ENCODE results near the gene SMARCC1.

Gene SMARCC1

GRCh38 chr3:47646362-47646761 lies 135.3 kb downstream of the SMARCC1 start:
- TF ChIP-seq ZNF274 (IDR thresholded peaks at IDR 0.05; ENCODE audit: low read depth, low read length), result no peak
- H3K4me3 ChIP-seq (ENCODE audit: low read length), result no peak overlapping the region

- no peak for TF ChIP-seq ZNF274 (IDR thresholded peaks at IDR 0.05; ENCODE audit: low read depth, low read length)
- no peak overlapping the region for H3K4me3 ChIP-seq (ENCODE audit: low read length)
Measured at GRCh38 chr3:47645551-47645950, 136.1 kb downstream of the SMARCC1 start.

GRCh38 chr3:47643092-47643491 lies 138.6 kb downstream of the SMARCC1 start:
- H3K4me3 ChIP-seq (ENCODE audit: low read length), result no peak overlapping the region
- TF ChIP-seq ZNF274 (IDR thresholded peaks at IDR 0.05; ENCODE audit: low read depth, low read length), result no peak

GRCh38 chr3:47641739-47642138 lies 140.0 kb downstream of the SMARCC1 start:
- no peak for TF ChIP-seq ZNF274 (IDR thresholded peaks at IDR 0.05; ENCODE audit: low read depth, low read length)
- no peak overlapping the region for H3K4me3 ChIP-seq (ENCODE audit: low read length)

- TF ChIP-seq ZNF274 (IDR thresholded peaks at IDR 0.05; ENCODE audit: low read depth, low read length), result no peak
- no peak overlapping the region for H3K4me3 ChIP-seq (ENCODE audit: low read length)
Measured at GRCh38 chr3:47636921-47637320, 144.8 kb downstream of the SMARCC1 start.

GRCh38 chr3:47636225-47636624 lies 145.5 kb downstream of the SMARCC1 start:
- no peak for TF ChIP-seq ZNF274 (IDR thresholded peaks at IDR 0.05; ENCODE audit: low read depth, low read length)
- no peak overlapping the region for H3K4me3 ChIP-seq (ENCODE audit: low read length)

- TF ChIP-seq ZNF274 (IDR thresholded peaks at IDR 0.05; ENCODE audit: low read depth, low read length), result no peak
- no peak overlapping the region for H3K4me3 ChIP-seq (ENCODE audit: low read length)
Measured at GRCh38 chr3:47635536-47635935, 146.2 kb downstream of the SMARCC1 start.

- no peak overlapping the region for H3K4me3 ChIP-seq (ENCODE audit: low read length)
- TF ChIP-seq ZNF274 (IDR thresholded peaks at IDR 0.05; ENCODE audit: low read depth, low read length), result no peak
Measured at GRCh38 chr3:47634996-47635395, 146.7 kb downstream of the SMARCC1 start.

GRCh38 chr3:47630810-47631209 lies 150.9 kb downstream of the SMARCC1 start:
- TF ChIP-seq ZNF274 (IDR thresholded peaks at IDR 0.05; ENCODE audit: low read depth, low read length), result no peak
- H3K4me3 ChIP-seq (ENCODE audit: low read length), result no peak overlapping the region

- no peak for TF ChIP-seq ZNF274 (IDR thresholded peaks at IDR 0.05; ENCODE audit: low read depth, low read length)
Measured at GRCh38 chr3:47629770-47630169, 151.9 kb downstream of the SMARCC1 start.

GRCh38 chr3:47628426-47628825 lies 153.3 kb downstream of the SMARCC1 start:
- H3K4me3 ChIP-seq (ENCODE audit: low read length), result no peak overlapping the region
- TF ChIP-seq ZNF274 (IDR thresholded peaks at IDR 0.05; ENCODE audit: low read depth, low read length), result no peak

More at GRCh38 chr3:47629770-47630169, 151.9 kb downstream of the SMARCC1 start:
- H3K4me3 ChIP-seq (ENCODE audit: low read length), result no peak overlapping the region

- TF ChIP-seq ZNF274 (IDR thresholded peaks at IDR 0.05; ENCODE audit: low read depth, low read length), result no peak
- H3K4me3 ChIP-seq (ENCODE audit: low read length), result no peak overlapping the region
Measured at GRCh38 chr3:47622671-47623461, 158.8 kb downstream of the SMARCC1 start.

- no peak overlapping the region for H3K4me3 ChIP-seq (ENCODE audit: low read length)
- TF ChIP-seq ZNF274 (IDR thresholded peaks at IDR 0.05; ENCODE audit: low read depth, low read length), result no peak
Measured at GRCh38 chr3:47617086-47618010, 164.3 kb downstream of the SMARCC1 start.

GRCh38 chr3:47614788-47615187 lies 166.9 kb downstream of the SMARCC1 start:
- no peak for TF ChIP-seq ZNF274 (IDR thresholded peaks at IDR 0.05; ENCODE audit: low read depth, low read length)

GRCh38 chr3:47613722-47614121 lies 168.0 kb downstream of the SMARCC1 start:
- H3K4me3 ChIP-seq (ENCODE audit: low read length), result no peak overlapping the region
- no peak for TF ChIP-seq ZNF274 (IDR thresholded peaks at IDR 0.05; ENCODE audit: low read depth, low read length)

More at GRCh38 chr3:47614788-47615187, 166.9 kb downstream of the SMARCC1 start:
- H3K4me3 ChIP-seq (ENCODE audit: low read length), result no peak overlapping the region

All from GM08714 (cell line).